Upper lobe of left lung (tissue), 6 donors: ENCODE results near the gene ARHGEF39. TPM values are rescaled to one million over a fixed set of nuclear protein-coding genes. Genes with fewer than 3 reads are reported as not detected.
"Not testable (repeated sequence)": the region's sequence is repeated elsewhere in the genome, so short reads cannot be mapped to it uniquely, and the experiment has no call there.

ENCODE experiments used
- ATAC-seq, 2 donors: fragments of 200-7000 bp; cut with Tn5 transposase; one replicate each; pipeline ENCODE4 v1.9.1; 2022; ENCODE audit warnings: mild to moderate bottlenecking in 2 of 2, moderate library complexity in 2 of 2; ENCODE audit not compliant: low FRiP score in 2 of 2
- DNase-seq, 2 donors: peaks; one replicate each; pipeline ENCODE4 v3.0.0-alpha.2; 2019 to 2020
- H3K27ac ChIP-seq, 4 donors: fragments of 200-600 bp; sonication (generic); one replicate each; pipeline ENCODE4 v1.5.1; 2016 to 2019
- H3K27me3 ChIP-seq, 4 donors: fragments of 200-600 bp; sonication (generic); one replicate each; pipeline ENCODE4 v1.5.1; 2017 to 2019
- H3K36me3 ChIP-seq, 4 donors: fragments of 200-600 bp; sonication (generic); one replicate each; pipeline ENCODE4 v1.5.1; 2016 to 2019
- H3K4me1 ChIP-seq, 4 donors: fragments of 200-600 bp; sonication (generic); one replicate each; pipeline ENCODE4 v1.5.1; 2018 to 2019
- H3K4me3 ChIP-seq, 4 donors: fragments of 200-600 bp; sonication (generic); one replicate each; pipeline ENCODE4 v1.5.1; 2017 to 2019; ENCODE audit warnings: mild to moderate bottlenecking in 2 of 4, moderate library complexity in 1 of 4
- H3K9me3 ChIP-seq, 4 donors: fragments of 200-600 bp; sonication (generic); one replicate each; pipeline ENCODE4 v1.5.1; 2018 to 2019
- EP300 ChIP-seq, 4 donors: sonication (generic); formaldehyde crosslinking; IDR thresholded peaks; one replicate each; pipeline ENCODE4 v1.5.1; 2017; ENCODE audit warnings: antibody characterized with exemption in 4 of 4, control low read depth in 2 of 4
- POLR2A ChIP-seq, 4 donors: fragments of 450-650 bp; IDR thresholded peaks; one replicate each; pipeline ENCODE4 v1.5.1; 2016 to 2017; ENCODE audit warnings: antibody characterized with exemption in 4 of 4, mild to moderate bottlenecking in 2 of 4
- POLR2AphosphoS5 ChIP-seq, 2 donors: sonication (generic); formaldehyde crosslinking; IDR thresholded peaks; one replicate each; pipeline ENCODE4 v1.5.1; 2017; ENCODE audit warnings: antibody characterized with exemption in 2 of 2
- WGBS, 2 donors: methylation state at CpG; one replicate each; pipeline ENCODE4 v1.1.5; 2017 to 2018; 5-methylcytosine and 5-hydroxymethylcytosine counted together
- total RNA-seq, 6 donors: library from RNA; depleted of rRNA in 4 of 6; stranded (reverse); fragments of >200 nt in 4 of 6; gene quantifications; one replicate each; pipeline versions ENCODE4 v1.1.0 to v1.2.1, GENCODE V29; 2016 to 2021
- TF ChIP-seq, protein P1 (sequence below), 6 experiments: fragments of 450-650 bp in 4 of 6; fragments of 200-600 bp in 2 of 6; sonication (generic) in 2 of 6; IDR thresholded peaks; one replicate each; pipeline ENCODE4 v1.5.1; 2016 to 2019; ENCODE audit warnings: antibody characterized with exemption in 6 of 6
- donor health status: DM: no; HTN: no; CAD: no; lungs with moderate emphysema.
- donor health status: DM: no; HTN: yes; CAD: no; lungs with severe emphysema.

ARHGEF39 gene
- total RNA-seq, 6 donors from 2014 or later, result 0.30 to 1.1 (median 0.37) TPM; not detected in 1

DNA sequence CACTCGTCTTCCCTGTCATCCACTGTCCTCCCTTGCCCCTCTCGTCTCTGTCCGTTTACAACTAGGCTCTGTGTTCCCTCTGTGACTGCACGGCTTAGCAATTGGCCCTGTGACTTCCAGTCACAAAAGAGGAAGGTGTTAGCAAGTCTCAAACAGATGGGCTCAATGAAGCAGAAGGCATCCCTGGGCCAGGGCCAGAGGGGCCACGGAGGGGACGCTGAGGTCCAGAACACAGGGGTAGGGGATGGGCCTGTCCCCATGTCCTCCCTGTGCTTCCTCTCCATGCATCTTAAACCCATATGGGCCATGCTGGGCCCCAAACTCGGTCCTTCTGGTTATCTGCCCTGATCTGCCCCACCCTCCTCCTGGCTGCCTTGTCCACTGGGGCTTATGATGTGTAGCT is 46.7 kb downstream of the ARHGEF39 start, which contains the start of gene CD72:
CD72 (minus strand) TSS at position 89 of the 403 bp plus-strand sequence. CDS start 110 bp downstream, outside the sequence.
- H3K4me1 ChIP-seq, result peaks cover 14 to 25% (median 18%) of the 10 kb centered on the region in 4 donors
- H3K9me3 ChIP-seq, result no peaks in the 10 kb centered on the region
- H3K27me3 ChIP-seq, result no peaks in the 10 kb centered on the region
- DNase-seq (peak in 1 of 2 donors; percentile 39), ATAC-seq (peak in 1 of 2 donors; percentile 61)
- H3K36me3 ChIP-seq, result no peaks in the 10 kb centered on the region
- WGBS, 2 donors, result 58 to 75% methylated on average over 6 to 7 of the region's 7 CpGs
- peak within 1 kb of the TSS in 2 of 4 donors; percentile 61 to 72 for H3K27ac ChIP-seq
- peak in 1 of 2 donors; percentile 34 for TF ChIP-seq POLR2AphosphoS5 (IDR thresholded peaks at IDR 0.05)
- TF ChIP-seq EP300 (IDR thresholded peaks at IDR 0.05), result no peak
- TF ChIP-seq, protein P1, sequence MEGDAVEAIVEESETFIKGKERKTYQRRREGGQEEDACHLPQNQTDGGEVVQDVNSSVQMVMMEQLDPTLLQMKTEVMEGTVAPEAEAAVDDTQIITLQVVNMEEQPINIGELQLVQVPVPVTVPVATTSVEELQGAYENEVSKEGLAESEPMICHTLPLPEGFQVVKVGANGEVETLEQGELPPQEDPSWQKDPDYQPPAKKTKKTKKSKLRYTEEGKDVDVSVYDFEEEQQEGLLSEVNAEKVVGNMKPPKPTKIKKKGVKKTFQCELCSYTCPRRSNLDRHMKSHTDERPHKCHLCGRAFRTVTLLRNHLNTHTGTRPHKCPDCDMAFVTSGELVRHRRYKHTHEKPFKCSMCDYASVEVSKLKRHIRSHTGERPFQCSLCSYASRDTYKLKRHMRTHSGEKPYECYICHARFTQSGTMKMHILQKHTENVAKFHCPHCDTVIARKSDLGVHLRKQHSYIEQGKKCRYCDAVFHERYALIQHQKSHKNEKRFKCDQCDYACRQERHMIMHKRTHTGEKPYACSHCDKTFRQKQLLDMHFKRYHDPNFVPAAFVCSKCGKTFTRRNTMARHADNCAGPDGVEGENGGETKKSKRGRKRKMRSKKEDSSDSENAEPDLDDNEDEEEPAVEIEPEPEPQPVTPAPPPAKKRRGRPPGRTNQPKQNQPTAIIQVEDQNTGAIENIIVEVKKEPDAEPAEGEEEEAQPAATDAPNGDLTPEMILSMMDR (IDR thresholded peaks at IDR 0.05), result no peak
- TF ChIP-seq POLR2A (IDR thresholded peaks at IDR 0.05), result peak in 1 of 4 donors; percentile 74
- peak within 1 kb of the TSS in 3 of 4 donors; percentile 41 to 54 (median 45) for H3K4me3 ChIP-seq

- DNase-seq (no peak), ATAC-seq (no peak)
- Histone ChIP-seq H3K4me1 (peaks cover 14 to 25% (median 18%) of the 10 kb centered on the region in 4 donors), H3K4me3 (peak overlapping the region in 3 of 4 donors; percentile 41 to 54 (median 45)), H3K27me3 (no peaks in the 10 kb centered on the region), H3K27ac (peak overlapping the region in 2 of 4 donors; percentile 61 to 72), H3K36me3 (no peaks in the 10 kb centered on the region), H3K9me3 (no peaks in the 10 kb centered on the region)
- TF ChIP-seq, protein P1 (IDR thresholded peaks at IDR 0.05), result no peak
- TF ChIP-seq EP300 (IDR thresholded peaks at IDR 0.05) (no peak), POLR2A (IDR thresholded peaks at IDR 0.05) (no peak), POLR2AphosphoS5 (IDR thresholded peaks at IDR 0.05) (no peak)
- WGBS, 2 donors, result 68 to 75% methylated on average over 8 of the region's 8 CpGs
Measured at GRCh38 chr9:35617548-35617947, 47.4 kb downstream of the ARHGEF39 start.

- Histone ChIP-seq H3K27ac (peak overlapping the region in 2 of 4 donors; percentile 57 to 72), H3K27me3 (no peaks in the 10 kb centered on the region), H3K4me1 (peaks cover 14 to 25% (median 18%) of the 10 kb centered on the region in 4 donors), H3K36me3 (no peaks in the 10 kb centered on the region), H3K4me3 (peak overlapping the region; percentile 32 to 54 (median 43)), H3K9me3 (no peaks in the 10 kb centered on the region)
- WGBS, 2 donors, result 12 to 19% methylated on average over 26 to 50 of the region's 51 CpGs
- peak; percentile 89 to 90 for DNase-seq
- ATAC-seq, result peak; percentile 60 to 88
- TF ChIP-seq POLR2A (IDR thresholded peaks at IDR 0.05), result peak in 2 of 4 donors; percentile 33 to 62
- TF ChIP-seq, protein P1 (IDR thresholded peaks at IDR 0.05), result peak in 3 of 6 experiments; percentile 14 to 21 (median 19)
- TF ChIP-seq POLR2AphosphoS5 (IDR thresholded peaks at IDR 0.05), result peak in 1 of 2 donors; percentile 12
- no peak for TF ChIP-seq EP300 (IDR thresholded peaks at IDR 0.05)
Measured at GRCh38 chr9:35616681-35617459, 48.1 kb downstream of the ARHGEF39 start.

DNA sequence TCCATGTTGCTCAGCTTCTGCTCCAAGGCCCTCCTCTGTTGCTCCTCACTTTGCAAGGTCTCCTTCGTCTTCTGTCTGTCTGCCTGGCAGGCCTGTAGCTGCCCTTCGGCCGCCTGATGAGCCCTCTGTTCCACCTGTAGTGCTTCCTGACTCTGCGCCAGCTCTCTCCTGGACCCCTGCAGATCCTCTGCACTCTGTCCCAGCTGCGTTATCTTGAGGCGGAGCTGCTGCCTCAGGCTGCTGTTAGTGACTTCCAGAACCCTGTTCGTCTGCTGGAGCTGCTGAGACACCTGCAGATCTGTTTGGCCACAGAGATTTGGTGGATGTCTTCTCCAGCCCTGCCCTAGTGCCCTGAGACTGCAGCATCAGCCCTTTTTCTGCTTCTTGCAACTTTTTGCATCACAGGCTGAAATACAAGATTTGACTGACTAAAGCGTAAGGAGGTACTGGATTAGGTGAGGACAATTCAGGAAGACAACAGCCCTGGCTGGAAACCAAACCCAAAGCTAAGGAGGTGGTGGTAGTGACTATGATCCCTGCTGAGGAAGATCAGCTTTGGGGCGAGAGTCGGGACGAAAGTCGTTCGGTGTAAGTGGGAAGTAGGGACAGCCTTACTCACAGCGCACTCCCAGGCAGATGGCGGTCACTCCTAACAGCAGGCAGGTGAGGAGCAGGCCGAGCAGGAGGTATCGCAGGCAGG is 48.9 kb downstream of the ARHGEF39 start:
- DNase-seq, result peak in 1 of 2 donors; percentile 16
- 85 to 87% methylated on average over 17 of the region's 17 CpGs for WGBS, 2 donors

DNA sequence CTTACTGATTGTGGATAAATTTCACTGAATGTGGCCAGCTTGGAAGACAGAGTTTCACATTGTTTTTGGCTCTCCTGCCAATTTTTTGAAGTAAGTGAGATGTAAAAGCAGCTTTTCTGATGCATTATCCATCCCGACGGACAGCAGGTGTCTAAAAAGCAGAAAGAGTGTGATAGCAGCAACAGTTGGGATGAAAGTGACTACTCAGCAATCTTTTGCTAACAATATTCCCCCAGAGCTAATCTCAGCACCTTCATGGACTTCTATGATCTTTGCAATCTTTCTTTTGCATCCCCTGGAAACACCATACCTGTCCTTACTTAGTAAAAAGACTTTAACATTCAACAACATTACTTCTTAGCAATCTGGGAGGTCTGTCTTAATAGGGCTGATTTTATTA is 52.2 kb downstream of the ARHGEF39 start:
- 70 to 100% methylated on average over 2 of the region's 2 CpGs for whole genome bisulfite sequencing, 2 donors
- H3K27ac ChIP-seq, result no peak overlapping the region
- no peak for DNase-seq
- peaks cover 16 to 26% (median 23%) of the 10 kb centered on the region in 4 donors for H3K36me3 ChIP-seq
- no peak overlapping the region for H3K4me3 ChIP-seq
- no peaks in the 10 kb centered on the region for H3K9me3 ChIP-seq
- no peaks in the 10 kb centered on the region for H3K27me3 ChIP-seq
- peaks cover 10 to 18% (median 15%) of the 10 kb centered on the region in 4 donors for H3K4me1 ChIP-seq
- TF ChIP-seq, protein P1 (IDR thresholded peaks at IDR 0.05), result no peak
- no peak for TF ChIP-seq POLR2AphosphoS5 (IDR thresholded peaks at IDR 0.05)
- TF ChIP-seq EP300 (IDR thresholded peaks at IDR 0.05), result no peak
- TF ChIP-seq POLR2A (IDR thresholded peaks at IDR 0.05), result no peak
- ATAC-seq, result no peak

More for the DNA sequence above, 48.9 kb downstream of the ARHGEF39 start:
- Histone ChIP-seq H3K4me1 (peaks cover 14 to 26% (median 20%) of the 10 kb centered on the region in 4 donors), H3K27me3 (no peaks in the 10 kb centered on the region), H3K27ac (no peak overlapping the region), H3K4me3 (no peak overlapping the region), H3K36me3 (no peaks in the 10 kb centered on the region), H3K9me3 (no peaks in the 10 kb centered on the region)
- TF ChIP-seq POLR2AphosphoS5 (IDR thresholded peaks at IDR 0.05) (no peak), EP300 (IDR thresholded peaks at IDR 0.05) (no peak)
- ATAC-seq, result no peak

GRCh38 chr9:35612066-35612465 is 52.9 kb downstream of the ARHGEF39 start:
- not testable (repeated sequence) for H3K27me3 ChIP-seq, H3K9me3 ChIP-seq, ATAC-seq, H3K4me3 ChIP-seq, H3K27ac ChIP-seq, DNase-seq
- WGBS, 2 donors, result 89 to 96% methylated on average over 2 to 4 of the region's 4 CpGs
- Histone ChIP-seq H3K4me1 (peaks cover 7 to 14% (median 8%) of the 10 kb centered on the region in 4 donors), H3K36me3 (peaks cover 18 to 29% (median 28%) of the 10 kb centered on the region in 4 donors)
